Measurements from ENCODE around the gene TTL.
"Not testable (repeated sequence)": the region's sequence is repeated elsewhere in the genome, so short reads cannot be mapped to it uniquely, and the experiment has no call there.

The TTL gene

DNA sequence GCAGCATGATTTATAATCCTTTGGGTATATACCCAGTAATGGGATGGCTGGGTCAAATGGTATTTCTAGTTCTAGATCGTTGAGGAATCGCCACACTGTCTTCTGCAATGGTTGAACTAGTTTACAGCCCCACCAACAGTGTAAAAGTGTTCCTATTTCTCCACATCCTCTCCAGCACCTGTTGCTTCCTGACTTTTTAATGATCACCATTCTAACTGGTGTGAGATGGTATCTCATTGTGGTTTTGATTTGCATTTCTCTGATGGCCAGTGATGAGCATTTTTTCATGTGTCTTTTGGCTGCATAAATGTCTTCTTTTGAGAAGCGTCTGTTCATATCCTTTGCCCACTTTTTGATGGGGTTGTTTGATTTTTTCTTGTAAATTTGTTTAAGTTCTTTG is 42.3 kb downstream of the TTL start:
- DNase-seq, result not testable (repeated sequence)

GRCh38 chr2:112528541-112528940 is 46.6 kb downstream of the TTL start:
- no peak for DNase-seq

DNA sequence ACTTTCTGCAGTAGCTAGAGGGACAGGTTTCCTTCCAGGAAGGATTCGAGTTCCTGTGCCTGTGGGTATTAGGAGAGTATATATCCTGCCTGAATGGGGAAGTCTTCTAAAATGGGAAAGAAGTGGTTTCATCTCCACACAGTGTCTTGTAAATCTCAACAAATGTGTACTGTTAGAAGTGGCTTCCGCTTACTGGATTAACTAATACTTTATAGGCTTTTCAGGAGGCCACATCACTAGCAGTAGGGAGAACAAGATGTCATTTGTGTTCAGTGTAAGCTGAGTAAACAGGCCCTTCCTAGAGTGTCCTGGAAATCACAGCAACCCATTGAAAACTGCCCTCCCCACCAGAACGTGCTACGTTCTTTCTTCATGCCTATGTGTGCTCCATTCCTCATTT is 47.8 kb downstream of the TTL start:
- DNase-seq, result no peak

- no peak for DNase-seq
Measured at GRCh38 chr2:112530728-112531127, 48.8 kb downstream of the TTL start.

- no peak for DNase-seq
Measured at GRCh38 chr2:112534826-112535225, 52.9 kb downstream of the TTL start.

GRCh38 chr2:112536665-112537064 is 54.7 kb downstream of the TTL start:
- not testable (repeated sequence) for DNase-seq

GRCh38 chr2:112539306-112539705 is 57.4 kb downstream of the TTL start:
- no peak for DNase-seq

GRCh38 chr2:112540906-112541305 is 59.0 kb downstream of the TTL start:
- DNase-seq, result no peak

DNA sequence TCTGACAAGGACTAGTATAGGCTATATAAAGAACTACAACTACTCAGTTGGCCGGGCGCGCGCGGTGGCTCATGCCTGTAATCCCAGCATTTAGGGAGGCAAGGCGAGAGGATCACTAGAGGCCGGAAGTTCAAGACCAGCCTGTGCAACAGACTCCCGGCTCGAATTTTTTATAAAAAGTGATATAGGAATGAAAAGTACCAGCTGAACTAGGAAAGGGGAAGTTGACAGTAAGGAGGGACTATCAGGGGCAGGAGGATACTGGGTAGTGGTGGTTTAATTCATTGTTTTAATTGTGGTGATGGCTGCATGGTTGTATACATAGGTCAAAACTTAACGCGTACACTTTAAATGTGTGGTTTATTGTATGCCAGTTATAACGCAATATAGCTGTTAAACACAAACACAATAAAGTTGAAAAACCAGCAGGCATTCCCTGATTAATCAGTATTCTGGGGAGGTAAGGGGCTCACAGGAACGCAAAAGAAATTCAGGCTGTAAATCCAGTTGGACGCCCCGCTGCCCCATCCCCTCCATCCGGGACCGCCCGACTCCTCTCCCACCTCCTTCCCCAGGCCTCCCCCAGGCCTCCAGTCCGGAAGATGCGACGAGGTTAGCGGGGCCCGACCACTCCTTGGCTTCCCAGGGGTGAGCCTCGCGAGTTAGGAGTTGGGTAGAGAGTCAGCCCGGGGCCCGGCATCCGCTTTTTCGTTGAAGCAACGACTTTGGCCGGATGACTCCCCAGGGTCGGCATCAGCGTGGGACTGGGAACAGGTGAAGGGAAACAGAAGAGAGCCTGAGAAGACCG is 59.6 kb downstream of the TTL start:
- peak; percentile 62 to 75 for DNase-seq

DNA sequence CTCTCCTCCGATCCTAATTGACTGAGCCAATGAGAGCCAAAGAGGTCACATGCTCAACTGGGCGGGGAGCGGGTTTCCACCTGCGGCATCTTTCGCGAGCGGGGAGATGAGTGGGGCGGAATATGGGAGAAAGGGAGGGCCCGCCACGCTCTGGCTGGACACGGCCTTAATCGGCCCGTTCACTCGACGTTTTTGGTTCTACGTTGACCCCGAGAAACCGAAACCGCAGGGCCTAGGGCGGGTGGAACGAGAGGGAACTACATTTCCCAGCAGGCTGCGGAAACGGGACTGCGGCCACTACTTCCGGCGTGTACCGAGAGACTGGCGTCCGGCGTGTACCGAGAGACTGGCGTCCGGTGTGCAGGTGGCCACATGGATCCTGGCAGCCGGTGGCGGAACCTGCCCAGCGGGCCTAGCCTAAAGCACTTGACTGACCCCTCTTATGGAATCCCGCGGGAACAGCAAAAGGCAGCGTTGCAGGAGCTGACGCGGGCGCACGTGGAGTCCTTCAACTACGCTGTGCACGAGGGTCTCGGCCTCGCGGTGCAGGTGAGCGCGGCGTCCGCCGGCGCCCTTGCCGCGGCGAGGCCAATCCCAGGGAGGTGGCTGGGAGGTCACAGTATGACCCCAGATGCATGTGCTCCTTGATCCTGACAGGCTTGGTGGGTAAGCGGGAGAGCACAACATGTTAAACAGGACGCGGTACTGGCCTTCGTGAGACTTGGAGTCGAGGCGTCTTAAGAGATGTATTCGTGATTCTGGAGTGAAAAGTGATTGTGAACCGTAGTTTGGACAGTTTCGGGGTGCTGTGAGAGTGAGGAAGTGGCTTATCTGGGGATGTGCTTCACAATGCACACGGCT is 60.4 kb downstream of the TTL start, which contains the start of gene POLR1B:
Gene POLR1B, plus strand, starts transcription at position 343 of the 861 bp plus-strand sequence. Its CDS starts 30 bp downstream, at position 373.
- DNase-seq, result peak; percentile 66 to 70

- peak in 1 of 2 donors; percentile 2 for DNase-seq
Measured at GRCh38 chr2:112542984-112543661, 61.2 kb downstream of the TTL start.

DNA sequence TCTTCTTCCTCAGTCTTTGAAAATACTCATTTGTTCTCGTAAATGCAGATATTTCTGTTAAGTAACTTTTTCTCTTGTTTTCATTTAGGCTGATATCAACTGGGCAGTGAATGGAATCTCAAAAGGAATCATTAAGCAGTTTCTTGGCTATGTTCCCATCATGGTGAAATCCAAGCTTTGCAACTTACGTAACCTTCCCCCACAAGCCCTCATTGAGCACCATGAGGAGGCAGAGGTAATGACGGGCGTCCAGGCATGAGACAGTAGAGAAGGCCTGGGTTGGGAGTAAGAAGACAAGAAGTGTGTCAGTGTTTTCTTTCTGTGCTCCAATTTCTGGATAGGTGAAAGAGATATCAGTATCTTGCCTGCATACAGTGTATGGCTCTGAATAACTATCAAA is 65.4 kb downstream of the TTL start:
- DNase-seq, result no peak

DNA sequence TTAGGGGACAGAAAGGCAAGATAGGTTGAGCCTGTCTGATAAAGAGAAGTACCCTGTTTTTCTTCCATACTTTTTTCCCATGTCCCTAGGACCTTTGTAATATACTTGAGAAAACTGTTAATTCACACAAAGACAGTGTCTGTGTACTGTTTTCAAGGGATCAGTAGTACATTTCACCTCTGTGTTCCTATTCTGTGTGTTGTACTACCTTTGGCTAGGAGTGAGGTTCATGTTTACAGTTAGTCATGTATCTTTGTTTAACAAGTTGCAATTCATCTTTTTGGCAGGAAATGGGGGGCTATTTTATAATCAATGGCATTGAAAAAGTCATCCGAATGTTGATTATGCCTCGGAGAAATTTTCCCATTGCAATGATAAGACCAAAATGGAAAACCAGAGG is 67.0 kb downstream of the TTL start:
- no peak for DNase-seq

GRCh38 chr2:112566104-112566503 is 84.1 kb downstream of the TTL start:
- no peak for DNase-seq

DNA sequence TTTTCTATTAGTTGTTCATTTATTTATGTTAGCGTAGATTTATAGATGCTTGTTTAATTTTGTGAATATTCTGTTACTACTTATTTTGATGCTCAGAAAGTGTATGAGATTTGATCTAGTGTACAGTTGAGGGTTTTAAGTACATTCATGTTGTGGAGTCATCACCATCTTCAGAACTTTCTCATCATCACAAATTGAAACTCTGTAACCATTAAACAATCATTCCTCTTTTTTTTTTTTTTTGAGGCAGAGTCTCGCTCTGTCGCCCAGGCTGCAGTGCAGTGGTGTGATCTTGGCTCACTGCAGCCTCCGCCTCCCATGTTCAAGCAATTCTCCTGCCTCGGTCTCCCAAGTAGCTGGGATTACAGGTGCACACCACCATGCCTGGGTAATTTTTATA is 84.6 kb downstream of the TTL start:
- not testable (repeated sequence) for DNase-seq

- DNase-seq, result no peak
Measured at GRCh38 chr2:112572005-112572404, 90.0 kb downstream of the TTL start.

GRCh38 chr2:112577756-112578155 is 95.8 kb downstream of the TTL start:
- no peak for DNase-seq

DNA sequence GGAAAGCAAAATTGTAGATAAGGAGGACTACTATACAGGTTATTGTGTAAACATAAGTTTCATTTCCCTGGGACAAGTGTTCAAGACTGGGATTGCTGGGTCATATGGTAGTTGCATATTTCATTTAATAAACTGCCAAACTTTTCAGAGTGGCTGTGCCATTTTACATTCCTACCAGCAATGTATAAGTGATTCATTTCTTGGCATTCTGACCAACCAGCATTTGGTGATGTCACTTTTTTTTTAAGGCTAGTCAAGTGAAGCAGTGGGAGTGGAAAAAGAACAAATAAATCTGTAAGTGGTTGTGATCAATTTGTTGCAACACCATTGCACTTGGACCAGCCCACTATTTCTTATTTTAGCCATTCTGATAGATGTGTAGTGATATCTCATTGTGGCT is 97.3 kb downstream of the TTL start:
- no peak for DNase-seq

GRCh38 chr2:112580084-112580483 is 98.1 kb downstream of the TTL start:
- no peak for DNase-seq

DNA sequence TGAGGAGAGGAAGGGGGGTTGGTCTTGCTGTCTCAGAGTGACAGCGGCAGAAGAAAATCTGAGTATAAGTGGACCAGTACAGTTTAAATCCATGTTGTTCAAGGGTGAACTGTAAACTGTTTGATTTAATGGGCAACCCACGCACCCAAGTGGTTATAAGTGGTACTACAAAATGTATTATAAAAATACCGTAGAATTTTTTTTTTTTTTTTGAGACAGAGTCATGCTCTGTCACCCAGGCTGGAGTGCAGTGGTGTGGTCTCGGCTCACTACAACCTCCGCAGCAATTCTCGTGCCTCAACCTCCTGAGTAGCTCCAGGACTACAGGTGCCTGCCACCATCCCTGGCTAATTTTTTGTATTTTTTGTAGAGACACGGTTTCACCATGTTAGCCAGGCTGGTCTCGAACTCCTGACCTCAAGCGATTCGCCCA is 100.4 kb downstream of the TTL start:
- peak; percentile 25 to 76 for DNase-seq

GRCh38 chr2:112583497-112584133 is 101.7 kb downstream of the TTL start:
- peak in 1 of 2 donors; percentile 24 for DNase-seq

- DNase-seq, result peak; percentile 95
Measured at GRCh38 chr2:112584134-112584890, 102.4 kb downstream of the TTL start, which contains the start of gene CHCHD5. TSS of gene CHCHD5 (plus strand) at chr2:112584609. CDS start at chr2:112584648, 39 bp downstream.
